Measurements from ENCODE around the gene S100A9.
A peak's percentile ranks its signal among the peaks of the same experiment; 100 is the strongest.
"Not testable (repeated sequence)": the region's sequence is repeated elsewhere in the genome, so short reads cannot be mapped to it uniquely, and the experiment has no call there.

The S100A9 gene

GRCh38 chr1:153344718-153345025, 13.0 kb upstream of the S100A9 start:
- POLR2A ChIA-PET, result no interaction called here
- DNase-seq (ENCODE audit: extremely low spot score), result peak; percentile 18
- CTCF ChIA-PET, result interaction anchor here (1.0 to 5.1 kb wide), 4 partner anchors 8 to 152 kb away, joined by 3 to 57 read pairs (median 12); no protein-coding TSS in a partner anchor
- TF ChIP-seq CTCF (IDR thresholded peaks at IDR 0.05; ENCODE audit: control extremely low read depth, extremely low read depth, low read depth, missing control alignments), result no peak

- no peak for TF ChIP-seq CTCF (IDR thresholded peaks at IDR 0.05; ENCODE audit: control extremely low read depth, extremely low read depth, low read depth, missing control alignments)
- ChIA-PET POLR2A (no interaction called here), CTCF (interaction anchor here (1.0 to 5.1 kb wide), 6 partner anchors 8 to 151 kb away, joined by 3 to 57 read pairs (median 6); no protein-coding TSS in a partner anchor)
- peak; percentile 30 for DNase-seq (ENCODE audit: extremely low spot score)
Observed at GRCh38 chr1:153345187-153346076, 12.2 kb upstream of the S100A9 start.

- ChIA-PET POLR2A (no interaction called here), CTCF (interaction anchor here (0.7 to 2.8 kb wide), 4 partner anchors 9 to 148 kb away, joined by 3 to 18 read pairs (median 6); partner anchors contain the start of gene S100A9)
- DNase-seq (ENCODE audit: extremely low spot score), result peak; percentile 16
- TF ChIP-seq CTCF (IDR thresholded peaks at IDR 0.05; ENCODE audit: control extremely low read depth, extremely low read depth, low read depth, missing control alignments), result no peak
Observed at GRCh38 chr1:153346077-153346723, 11.5 kb upstream of the S100A9 start.

- CTCF ChIA-PET, result interaction anchor here (1.3 to 2.8 kb wide), 3 partner anchors 8 to 147 kb away, joined by 3 to 18 read pairs (median 8); no protein-coding TSS in a partner anchor
- POLR2A ChIA-PET; DNase-seq (ENCODE audit: extremely low spot score): not testable (repeated sequence)
Observed at GRCh38 chr1:153347049-153347448, 10.6 kb upstream of the S100A9 start.

GRCh38 chr1:153347856-153348255, 9.8 kb upstream of the S100A9 start:
- CTCF ChIA-PET, result interaction anchor here (0.9 to 11.2 kb wide), 3 partner anchors 10 to 147 kb away, joined by 3 to 331 read pairs (median 5); partner anchors contain the start of gene S100A9
- POLR2A ChIA-PET, result no interaction called here
- DNase-seq (ENCODE audit: extremely low spot score), result no peak
- no peak for TF ChIP-seq CTCF (IDR thresholded peaks at IDR 0.05; ENCODE audit: control extremely low read depth, extremely low read depth, low read depth, missing control alignments)

GRCh38 chr1:153348511-153349362, 8.9 kb upstream of the S100A9 start, which contains the start of gene PGLYRP4:
Gene PGLYRP4 (minus strand): TSS chr1:153348841. CDS start chr1:153347932, 909 bp downstream.
- DNase-seq (ENCODE audit: extremely low spot score), result no peak
- ChIA-PET POLR2A (no interaction called here), CTCF (interaction anchor here (0.9 to 11.2 kb wide), 4 partner anchors 9 to 146 kb away, joined by 3 to 331 read pairs (median 4); partner anchors contain the start of genes PGLYRP3 and S100A9)
- no peak for TF ChIP-seq CTCF (IDR thresholded peaks at IDR 0.05; ENCODE audit: control extremely low read depth, extremely low read depth, low read depth, missing control alignments)

Measured in GM10248 (cell line).